ENCODE data around the gene PRMT7. TPM values are rescaled to one million over a fixed set of nuclear protein-coding genes. Genes with fewer than 3 reads are reported as not detected.

PRMT7 gene
- total RNA-seq, 5 donors from 2014 or later (not counting 1 experiment from before 2014, with no cell fraction given): 80.1 to 92.4 (median 87.2) TPM

GRCh38 chr16:68281368-68282063, 29.3 kb upstream of the PRMT7 start:
- Mint-ChIP-seq H3K9me3 (no peaks in the 10 kb centered on the region), H3K27ac (peak overlapping the region; percentile 94), H3K4me3 (peak overlapping the region; percentile 8 to 69 (median 62)), H3K36me3 (peaks cover 34% of the 10 kb centered on the region), H3K4me1 (peaks cover 74 to 76% (median 76%) of the 10 kb centered on the region in 3 donors), H3K27me3 (no peaks in the 10 kb centered on the region)
- H3K4me3 ChIP-seq (ENCODE audit: control insufficient read depth in 1 of 2, extremely low read depth in 1 of 2, low read length in 1 of 2): peak overlapping the region in 1 of 2 donors; percentile 11
- peaks cover 71 to 94% of the 10 kb centered on the region in 2 experiments for H3K4me1 ChIP-seq (ENCODE audit: control insufficient read depth in 1 of 2, extremely low read depth in 1 of 2, insufficient read depth in 2 of 2, low read length in 2 of 2)
- ATAC-seq (replicated peaks in 1 of 4): peak; percentile 38 to 66 (median 58)
- peaks cover 0 to 36% of the 10 kb centered on the region in 2 donors for H3K36me3 ChIP-seq (ENCODE audit: control insufficient read depth in 2 of 2, extremely low read depth in 1 of 2, insufficient read depth in 1 of 2, low read length in 1 of 2)
- H3K9me3 ChIP-seq: no peaks in the 10 kb centered on the region
- POLR2A ChIA-PET: interaction anchor here (0.6 to 0.7 kb wide), 2 partner anchors 19 kb away, joined by 3 to 4 read pairs; no protein-coding TSS in a partner anchor
- 50% methylated on average over 2 of the region's 4 CpGs for WGBS (ENCODE audit: insufficient coverage)
- H3K27ac ChIP-seq (ENCODE audit: low read length): peak overlapping the region; percentile 40
- H3K27me3 ChIP-seq (replicated peaks in 1 of 2; ENCODE audit: control insufficient read depth in 2 of 2, extremely low read depth in 1 of 2, insufficient read depth in 2 of 2, low read length in 1 of 2): no peaks in the 10 kb centered on the region
- CTCF ChIA-PET: interaction anchor here in 1 of 2 donors (0.7 to 1.2 kb wide), 3 partner anchors 17 to 37 kb away, joined by 3 to 4 read pairs (median 3); partner anchors contain the start of genes PLA2G15 and SLC7A6
- DNase-seq: peak in 13 of 35 experiments; percentile 12 to 58 (median 31)

GRCh38 chr16:68282064-68282452, 28.8 kb upstream of the PRMT7 start:
- H3K27ac Mint-ChIP-seq: peak overlapping the region; percentile 94
- Histone ChIP-seq H3K9me3 (no peaks in the 10 kb centered on the region), H3K27me3 (replicated peaks in 1 of 2; ENCODE audit: control insufficient read depth in 2 of 2, extremely low read depth in 1 of 2, insufficient read depth in 2 of 2, low read length in 1 of 2) (no peaks in the 10 kb centered on the region), H3K27ac (ENCODE audit: low read length) (peak overlapping the region; percentile 40), H3K4me1 (ENCODE audit: control insufficient read depth in 1 of 2, extremely low read depth in 1 of 2, insufficient read depth in 2 of 2, low read length in 2 of 2) (peaks cover 72 to 94% of the 10 kb centered on the region in 2 experiments), H3K36me3 (ENCODE audit: control insufficient read depth in 2 of 2, extremely low read depth in 1 of 2, insufficient read depth in 1 of 2, low read length in 1 of 2) (peaks cover 0 to 36% of the 10 kb centered on the region in 2 donors), H3K4me3 (ENCODE audit: control insufficient read depth in 1 of 2, extremely low read depth in 1 of 2, low read length in 1 of 2) (no peak overlapping the region)
- no peak for ATAC-seq (replicated peaks in 1 of 4)
- H3K9me3 Mint-ChIP-seq: no peaks in the 10 kb centered on the region
- peaks cover 76 to 78% (median 76%) of the 10 kb centered on the region in 3 donors for H3K4me1 Mint-ChIP-seq
- no peaks in the 10 kb centered on the region for H3K27me3 Mint-ChIP-seq
- no peak for DNase-seq
- H3K4me3 Mint-ChIP-seq: peak overlapping the region; percentile 2 to 69 (median 62)
- WGBS (ENCODE audit: insufficient coverage): no CpG with 5 or more reads among the region's 4 CpGs
- H3K36me3 Mint-ChIP-seq: peaks cover 35% of the 10 kb centered on the region
- CTCF ChIA-PET: interaction anchor here in 1 of 2 donors (0.9 to 1.2 kb wide), 2 partner anchors 21 to 37 kb away, joined by 3 to 4 read pairs; partner anchors contain the start of gene PLA2G15
- POLR2A ChIA-PET: no interaction called here

- POLR2A ChIA-PET: interaction anchor here in 1 of 2 donors (0.7 kb wide), 1 partner anchor 1683 kb away, joined by 3 read pairs; no protein-coding TSS in a partner anchor
- no peaks in the 10 kb centered on the region for H3K9me3 ChIP-seq
- H3K4me1 ChIP-seq (ENCODE audit: control insufficient read depth in 1 of 2, extremely low read depth in 1 of 2, insufficient read depth in 2 of 2, low read length in 2 of 2): peaks cover 82 to 96% of the 10 kb centered on the region in 2 experiments
- H3K4me3 ChIP-seq (ENCODE audit: control insufficient read depth in 1 of 2, extremely low read depth in 1 of 2, low read length in 1 of 2): peak overlapping the region in 1 of 2 donors; percentile 8
- DNase-seq (no peak), ATAC-seq (replicated peaks in 1 of 4) (no peak)
- Mint-ChIP-seq H3K36me3 (peaks cover 45% of the 10 kb centered on the region), H3K4me1 (peaks cover 89 to 91% (median 89%) of the 10 kb centered on the region in 3 donors), H3K27ac (peak overlapping the region; percentile 94), H3K4me3 (peak overlapping the region; percentile 38 to 72 (median 69)), H3K9me3 (no peaks in the 10 kb centered on the region), H3K27me3 (no peaks in the 10 kb centered on the region)
- peaks cover 0 to 39% of the 10 kb centered on the region in 2 donors for H3K36me3 ChIP-seq (ENCODE audit: control insufficient read depth in 2 of 2, extremely low read depth in 1 of 2, insufficient read depth in 1 of 2, low read length in 1 of 2)
- no peaks in the 10 kb centered on the region for H3K27me3 ChIP-seq (replicated peaks in 1 of 2; ENCODE audit: control insufficient read depth in 2 of 2, extremely low read depth in 1 of 2, insufficient read depth in 2 of 2, low read length in 1 of 2)
- H3K27ac ChIP-seq (ENCODE audit: low read length): peak overlapping the region; percentile 80
- 50% methylated on average over 2 of the region's 5 CpGs for WGBS (ENCODE audit: insufficient coverage)
- CTCF ChIA-PET: interaction anchor here (0.8 to 4.4 kb wide), 6 partner anchors 8 to 27 kb away, joined by 3 to 58 read pairs (median 4); partner anchors contain the start of genes SLC7A6 (in 2 of the 2), PRMT7 (in 1 of the 2) and SLC7A6OS (in 1 of the 2)
Observed at GRCh38 chr16:68283346-68283745, 27.5 kb upstream of the PRMT7 start.

DNA sequence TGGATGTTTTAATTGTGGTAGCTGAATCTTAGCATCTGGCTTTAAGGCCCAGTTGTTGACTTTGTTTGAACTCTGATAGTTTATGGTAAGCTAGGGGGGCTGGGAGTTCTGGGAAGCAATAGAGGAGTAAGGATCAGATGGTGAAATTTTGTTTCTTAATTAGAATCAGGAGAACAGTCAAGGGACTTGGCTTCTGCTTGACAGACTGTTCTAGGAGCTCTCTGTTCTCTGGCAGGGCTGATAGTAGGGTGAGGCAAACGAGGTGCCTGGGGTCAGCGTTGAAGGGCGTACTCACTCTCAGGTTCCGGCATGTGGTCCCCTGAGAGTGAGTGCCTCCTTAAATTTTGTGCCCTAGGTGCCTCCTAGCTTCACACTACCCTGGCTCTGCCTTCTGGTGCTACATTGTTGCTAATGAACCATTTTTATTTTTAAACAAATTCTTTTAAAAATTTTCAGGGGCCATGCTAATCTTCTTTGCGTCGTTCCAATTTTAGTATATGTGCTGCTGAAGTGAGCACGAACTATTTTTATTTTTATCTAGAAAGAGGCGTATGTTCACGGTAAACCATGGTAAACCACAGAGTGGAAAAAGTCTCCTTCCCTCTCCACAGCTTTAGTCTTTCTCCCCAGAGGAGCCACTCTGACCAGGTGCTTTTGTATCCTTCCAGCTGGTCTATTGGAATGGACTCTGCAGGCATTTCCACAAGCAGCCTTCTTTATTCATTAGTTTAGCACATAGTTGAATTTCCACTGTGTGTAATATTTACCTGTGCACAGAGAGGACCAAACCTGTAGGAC, 26.8 kb upstream of the PRMT7 start:
- no peaks in the 10 kb centered on the region for H3K9me3 Mint-ChIP-seq
- DNase-seq (peak in 1 of 35 experiments; percentile 26), ATAC-seq (replicated peaks in 1 of 4) (peak in 1 of 4 experiments; percentile 18)
- POLR2A ChIA-PET: interaction anchor here in 1 of 2 donors (1.2 kb wide), 1 partner anchor 20 kb away, joined by 4 read pairs; the partner anchor contains the start of gene SLC7A6
- CTCF ChIA-PET: interaction anchor here (0.5 to 4.4 kb wide), 7 partner anchors 8 to 1184 kb away, joined by 3 to 58 read pairs (median 4); partner anchors contain the start of genes SLC7A6 (in 2 of the 2), PRMT7 (in 1 of the 2) and SLC7A6OS (in 1 of the 2)
- peaks cover 45% of the 10 kb centered on the region for H3K36me3 Mint-ChIP-seq
- peak overlapping the region; percentile 80 for H3K27ac ChIP-seq (ENCODE audit: low read length)
- H3K27me3 Mint-ChIP-seq: no peaks in the 10 kb centered on the region
- no CpG with 5 or more reads among the region's 9 CpGs for WGBS (ENCODE audit: insufficient coverage)
- peaks cover 2 to 39% of the 10 kb centered on the region in 2 donors for H3K36me3 ChIP-seq (ENCODE audit: control insufficient read depth in 2 of 2, extremely low read depth in 1 of 2, insufficient read depth in 1 of 2, low read length in 1 of 2)
- H3K27me3 ChIP-seq (replicated peaks in 1 of 2; ENCODE audit: control insufficient read depth in 2 of 2, extremely low read depth in 1 of 2, insufficient read depth in 2 of 2, low read length in 1 of 2): no peaks in the 10 kb centered on the region
- peaks cover 93 to 94% (median 94%) of the 10 kb centered on the region in 3 donors for H3K4me1 Mint-ChIP-seq
- H3K27ac Mint-ChIP-seq: peak overlapping the region; percentile 94
- no peaks in the 10 kb centered on the region for H3K9me3 ChIP-seq
- H3K4me1 ChIP-seq (ENCODE audit: control insufficient read depth in 1 of 2, extremely low read depth in 1 of 2, insufficient read depth in 2 of 2, low read length in 2 of 2): peaks cover 82 to 100% of the 10 kb centered on the region in 2 experiments
- H3K4me3 Mint-ChIP-seq: peak overlapping the region; percentile 38 to 72 (median 69)
- H3K4me3 ChIP-seq (ENCODE audit: control insufficient read depth in 1 of 2, extremely low read depth in 1 of 2, low read length in 1 of 2): peak overlapping the region; percentile 4 to 45

GRCh38 chr16:68284847-68285246, 26.0 kb upstream of the PRMT7 start:
- peak overlapping the region; percentile 22 to 26 for H3K4me3 ChIP-seq (ENCODE audit: control insufficient read depth in 1 of 2, extremely low read depth in 1 of 2, low read length in 1 of 2)
- DNase-seq: peak in 1 of 35 experiments; percentile 36
- peak overlapping the region; percentile 38 to 72 (median 69) for H3K4me3 Mint-ChIP-seq

More at GRCh38 chr16:68284847-68285246, 26.0 kb upstream of the PRMT7 start:
- Histone ChIP-seq H3K36me3 (ENCODE audit: control insufficient read depth in 2 of 2, extremely low read depth in 1 of 2, insufficient read depth in 1 of 2, low read length in 1 of 2) (peaks cover 2 to 37% of the 10 kb centered on the region in 2 donors), H3K27ac (ENCODE audit: low read length) (peak overlapping the region; percentile 80), H3K9me3 (no peaks in the 10 kb centered on the region), H3K27me3 (replicated peaks in 1 of 2; ENCODE audit: control insufficient read depth in 2 of 2, extremely low read depth in 1 of 2, insufficient read depth in 2 of 2, low read length in 1 of 2) (no peaks in the 10 kb centered on the region), H3K4me1 (ENCODE audit: control insufficient read depth in 1 of 2, extremely low read depth in 1 of 2, insufficient read depth in 2 of 2, low read length in 2 of 2) (peaks cover 82 to 100% of the 10 kb centered on the region in 2 experiments)
- ChIA-PET CTCF (interaction anchor here (0.6 to 4.4 kb wide), 8 partner anchors 9 to 46 kb away, joined by 3 to 58 read pairs (median 4); partner anchors contain the start of genes SLC7A6 (in 2 of the 2), PRMT7 (in 1 of the 2) and SLC7A6OS (in 1 of the 2)), POLR2A (interaction anchor here in 1 of 2 donors (1.2 kb wide), 1 partner anchor 21 kb away, joined by 4 read pairs; the partner anchor contains the start of gene SLC7A6)
- 27% methylated on average over 2 of the region's 5 CpGs for WGBS (ENCODE audit: insufficient coverage)
- H3K4me1 Mint-ChIP-seq: peaks cover 94 to 95% (median 94%) of the 10 kb centered on the region in 3 donors
- no peak for ATAC-seq (replicated peaks in 1 of 4)
- H3K36me3 Mint-ChIP-seq: peaks cover 46% of the 10 kb centered on the region
- H3K9me3 Mint-ChIP-seq: no peaks in the 10 kb centered on the region
- no peaks in the 10 kb centered on the region for H3K27me3 Mint-ChIP-seq
- peak overlapping the region; percentile 94 for H3K27ac Mint-ChIP-seq

Measured in T-cell (primary cell).